ENCODE data around the gene NKD2.

The NKD2 gene

DNA sequence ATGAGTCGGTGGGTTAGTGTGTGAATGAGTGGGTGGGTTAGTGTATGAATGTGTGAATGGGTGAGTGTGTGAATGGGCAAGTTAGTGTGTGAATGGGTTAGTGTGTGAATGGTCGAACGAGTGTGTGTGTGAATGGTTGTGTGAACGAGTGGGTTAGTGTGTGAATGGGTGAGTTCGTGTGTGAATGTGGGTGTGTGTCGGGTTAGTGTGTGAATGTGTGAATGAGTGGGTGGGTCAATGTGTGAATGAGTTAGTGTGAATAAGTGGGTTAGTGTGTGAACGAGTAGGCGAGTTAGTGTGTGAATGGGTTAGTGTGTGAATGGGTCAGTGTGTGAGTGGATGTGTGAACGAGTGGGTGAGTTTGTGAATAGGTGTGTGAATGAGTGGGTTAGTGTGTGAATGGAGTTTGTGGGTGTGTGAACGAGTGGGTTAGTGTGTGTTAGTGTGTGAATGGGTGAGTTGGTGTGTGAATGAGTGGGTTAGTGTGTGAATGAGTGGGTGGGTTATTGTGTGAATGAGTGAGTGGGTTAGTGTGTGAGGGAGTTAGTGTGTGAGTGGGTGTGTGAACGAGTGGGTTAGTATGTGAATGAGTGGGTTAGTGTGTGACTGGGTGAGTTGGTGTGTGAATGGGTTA lies 38.8 kb downstream of the NKD2 start:
- DNase-seq, result no peak

DNA sequence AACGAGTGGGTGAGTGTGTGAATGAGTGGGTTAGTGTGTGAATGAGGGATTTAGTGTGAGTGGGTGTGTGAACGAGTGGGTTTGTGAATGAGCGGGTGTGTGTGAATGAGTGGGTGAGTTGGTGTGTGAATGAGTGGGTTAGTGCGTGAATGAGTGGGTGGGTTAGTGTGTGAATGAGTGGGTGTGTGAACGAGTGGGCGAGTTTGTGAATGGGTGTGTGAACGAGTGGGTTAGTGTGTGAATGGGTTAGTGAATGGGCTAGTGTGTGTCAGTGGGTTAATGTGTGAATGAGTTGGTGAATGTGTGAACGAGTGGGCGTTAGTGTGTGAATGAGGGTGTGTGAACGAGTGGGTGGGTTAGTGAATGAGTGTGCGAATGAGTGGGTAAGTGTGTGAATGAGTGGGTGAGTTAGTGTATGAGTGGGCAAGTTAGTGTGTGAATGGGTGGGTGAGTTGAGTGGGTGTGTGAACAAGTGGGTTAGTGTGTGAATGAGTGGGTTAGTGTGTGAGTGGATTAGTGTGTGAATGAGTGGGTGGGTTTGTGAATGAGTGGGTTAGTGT lies 39.6 kb downstream of the NKD2 start:
- DNase-seq, result no peak

DNA sequence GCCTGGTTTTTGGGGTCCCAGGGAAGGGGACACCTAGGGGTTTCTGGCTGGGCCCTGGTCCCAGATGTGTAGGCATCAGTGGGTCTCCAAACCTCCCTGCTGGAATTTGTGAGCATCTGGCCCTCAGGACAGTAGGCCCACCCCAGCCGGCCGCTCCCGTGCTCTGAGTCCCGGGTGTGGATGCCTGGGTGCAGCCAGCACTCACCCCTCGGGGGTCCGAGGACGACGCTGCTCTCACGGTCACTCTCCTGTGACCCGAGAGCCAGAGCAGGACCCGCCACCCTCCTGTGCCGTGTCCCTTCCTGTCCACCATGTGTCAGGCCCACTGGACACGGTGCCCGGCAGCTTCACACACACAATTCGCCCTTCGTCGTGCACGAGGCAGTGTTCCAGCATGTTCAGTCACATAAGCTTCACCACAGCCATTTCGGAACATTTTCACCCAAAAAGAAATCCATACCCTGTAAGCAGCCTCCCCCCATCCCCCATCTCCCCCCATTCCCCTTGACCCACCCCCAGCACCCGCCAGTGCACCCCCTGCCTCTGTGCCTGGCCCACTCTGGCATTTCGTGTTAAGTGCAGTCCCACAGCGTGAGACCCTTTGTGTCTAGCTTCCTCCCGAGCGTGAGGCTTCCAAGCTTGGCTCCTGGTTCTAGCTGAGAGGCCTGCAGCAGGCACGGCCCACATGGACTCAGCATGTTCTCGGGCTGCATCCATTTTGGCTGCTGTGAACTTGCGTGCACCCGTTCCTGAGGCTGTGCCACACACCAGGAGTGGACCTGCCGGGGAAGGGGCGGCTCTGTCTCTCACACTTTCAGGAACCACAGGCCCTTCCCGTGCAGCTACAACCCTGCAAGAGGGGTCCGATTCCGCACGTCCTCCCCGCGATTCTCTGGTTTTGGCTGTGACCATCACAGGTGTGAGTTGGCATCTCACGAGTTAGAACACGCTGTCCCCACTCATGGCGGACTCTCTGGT lies 40.5 kb downstream of the NKD2 start:
- DNase-seq, result no peak

DNA sequence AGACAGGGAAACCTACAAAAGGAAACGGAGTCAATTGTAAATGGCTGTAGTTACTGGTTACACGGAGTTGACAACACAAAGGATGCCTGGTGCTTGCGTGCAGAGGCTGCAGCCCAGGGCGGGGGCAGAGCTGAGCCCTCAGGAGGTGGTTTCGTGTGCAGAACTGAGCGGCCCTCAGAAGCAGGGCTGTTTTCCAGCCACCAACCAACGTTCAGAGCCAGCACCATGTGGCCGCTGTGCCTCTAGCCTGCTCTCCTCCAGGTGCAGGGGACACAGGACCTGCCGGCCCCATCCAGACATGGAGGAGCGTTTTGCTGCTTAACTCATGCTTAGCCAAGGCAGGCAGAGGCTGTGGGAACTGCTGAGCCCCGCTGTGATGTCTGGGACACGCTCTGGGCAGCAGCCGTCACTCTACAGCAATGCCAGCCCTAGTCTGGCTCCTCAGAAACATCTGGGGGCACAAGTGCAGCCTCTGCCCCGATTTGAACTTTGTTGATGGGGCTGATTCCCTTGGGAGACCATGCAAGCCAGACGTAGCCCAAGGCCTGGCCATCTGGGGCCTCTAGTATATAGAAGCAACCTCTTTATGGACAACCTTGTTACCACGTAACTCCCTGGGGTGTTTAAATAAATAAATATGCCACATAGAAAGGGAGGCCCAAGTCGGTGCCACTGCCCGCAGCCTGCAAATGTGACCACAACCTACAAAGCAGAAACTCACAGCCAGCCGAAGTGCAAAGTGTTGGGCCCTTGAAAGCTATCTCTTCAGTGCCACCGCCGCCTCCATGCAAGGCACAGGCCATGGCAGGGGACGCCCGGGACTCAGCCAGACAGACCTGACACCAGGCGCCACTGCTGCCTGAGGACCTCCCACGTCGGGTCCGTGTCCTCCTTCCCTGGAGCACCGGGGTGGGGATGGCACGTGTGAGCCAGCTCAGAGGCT lies 42.1 kb downstream of the NKD2 start:
- no peak for DNase-seq

DNA sequence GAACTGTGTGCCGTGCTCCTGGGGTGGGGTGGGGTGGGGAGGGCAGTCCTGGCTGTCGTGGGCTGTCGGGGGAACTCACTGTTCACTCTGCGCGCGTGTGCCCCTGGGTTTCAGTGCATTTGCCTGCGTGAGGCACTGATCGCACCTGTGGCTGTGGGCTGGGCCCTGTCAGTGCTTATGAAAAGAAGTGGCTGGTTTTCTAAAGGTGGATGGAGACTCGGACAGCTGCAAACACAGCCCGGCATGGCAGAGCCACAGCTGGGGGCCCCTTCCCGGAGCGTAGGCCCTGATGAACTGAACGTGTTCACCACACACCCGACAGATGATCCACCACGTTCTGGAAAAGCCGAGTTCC lies 42.7 kb downstream of the NKD2 start:
- no peak for DNase-seq

DNA sequence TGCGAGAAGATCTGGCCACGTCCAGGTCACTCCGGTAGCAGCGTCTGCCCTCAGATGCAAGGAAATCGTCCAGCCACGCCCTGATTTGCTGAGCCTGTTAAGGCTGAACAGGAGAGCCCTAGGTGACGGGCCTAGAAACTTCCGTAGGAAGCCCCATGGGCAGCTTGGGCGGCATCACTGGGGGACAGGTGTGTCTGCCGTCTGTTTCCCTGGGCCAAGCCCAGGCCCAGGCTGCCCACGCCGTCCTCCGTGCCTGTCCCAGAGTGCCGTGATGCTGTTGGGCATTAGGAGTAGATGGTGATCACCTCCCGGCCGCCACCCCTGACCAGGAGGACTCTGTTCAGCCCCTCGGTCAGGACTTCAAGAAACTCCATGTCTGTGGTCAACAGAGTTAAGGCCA lies 43.5 kb downstream of the NKD2 start:
- DNase-seq, result no peak

DNA sequence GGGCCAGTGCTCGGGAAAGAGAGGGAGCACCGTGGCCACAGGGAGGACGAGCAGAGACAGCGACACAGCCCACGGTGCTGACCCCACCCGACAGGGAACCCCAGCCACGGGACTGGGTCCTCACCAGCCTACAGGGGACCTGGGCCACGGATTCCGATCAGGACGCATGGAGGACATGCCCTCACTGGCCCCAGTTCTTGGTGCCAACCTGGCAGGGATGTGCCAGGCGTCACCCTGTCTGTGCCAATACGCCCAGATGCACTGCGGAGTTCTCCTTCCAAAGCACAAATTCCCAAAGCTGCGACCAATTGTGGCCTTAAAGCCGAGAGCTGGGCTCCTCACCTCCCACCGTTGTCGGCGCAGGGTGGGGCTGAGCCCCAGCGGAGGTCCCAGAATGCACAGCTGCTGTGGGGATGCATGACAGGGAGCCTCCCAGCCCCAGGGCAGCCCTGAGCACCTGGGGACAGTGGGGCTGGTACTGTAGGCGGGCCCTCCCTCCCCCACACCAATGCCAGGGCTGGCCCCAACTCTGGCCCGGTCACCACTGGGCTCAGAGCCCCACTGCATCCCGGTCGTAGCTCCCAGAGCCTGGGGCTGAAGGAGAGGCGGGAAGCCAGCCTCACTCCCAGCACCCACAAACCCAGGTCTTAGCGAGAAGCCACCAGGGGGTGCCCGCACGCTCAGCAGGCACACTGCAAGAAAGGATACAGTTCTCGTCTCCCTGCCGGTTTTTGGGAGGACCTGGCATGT lies 44.2 kb downstream of the NKD2 start:
- DNase-seq, result no peak

DNA sequence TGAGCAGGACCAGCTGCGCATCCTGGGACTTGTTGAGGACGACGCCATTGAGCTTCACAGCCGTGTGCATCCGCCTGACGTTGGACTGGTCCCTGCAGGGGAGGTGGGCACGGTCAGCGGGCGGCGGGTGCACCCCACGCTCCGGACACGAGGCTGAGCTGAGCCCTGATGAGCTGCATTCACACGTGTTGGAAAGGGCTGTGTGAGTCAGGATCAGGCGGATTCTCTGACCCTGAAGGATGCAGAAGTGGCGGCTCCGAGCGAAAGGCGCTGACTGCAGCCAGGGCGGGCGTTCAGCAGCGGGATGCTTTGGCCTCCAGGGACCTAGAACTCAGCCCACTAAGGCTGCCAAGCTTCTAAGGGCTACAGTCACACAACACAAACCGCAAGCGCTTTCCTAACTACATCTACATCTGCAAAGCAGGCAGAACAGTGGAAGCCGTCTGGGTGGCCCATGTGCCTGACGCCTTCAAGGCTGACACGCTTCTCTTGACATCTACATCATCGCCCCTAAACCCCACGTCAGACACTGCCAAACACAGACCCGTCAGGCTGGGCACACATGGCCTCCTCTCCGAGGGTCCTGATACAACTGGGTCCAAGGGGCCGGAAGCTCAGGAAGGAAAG lies 44.9 kb downstream of the NKD2 start:
- DNase-seq, result no peak

DNA sequence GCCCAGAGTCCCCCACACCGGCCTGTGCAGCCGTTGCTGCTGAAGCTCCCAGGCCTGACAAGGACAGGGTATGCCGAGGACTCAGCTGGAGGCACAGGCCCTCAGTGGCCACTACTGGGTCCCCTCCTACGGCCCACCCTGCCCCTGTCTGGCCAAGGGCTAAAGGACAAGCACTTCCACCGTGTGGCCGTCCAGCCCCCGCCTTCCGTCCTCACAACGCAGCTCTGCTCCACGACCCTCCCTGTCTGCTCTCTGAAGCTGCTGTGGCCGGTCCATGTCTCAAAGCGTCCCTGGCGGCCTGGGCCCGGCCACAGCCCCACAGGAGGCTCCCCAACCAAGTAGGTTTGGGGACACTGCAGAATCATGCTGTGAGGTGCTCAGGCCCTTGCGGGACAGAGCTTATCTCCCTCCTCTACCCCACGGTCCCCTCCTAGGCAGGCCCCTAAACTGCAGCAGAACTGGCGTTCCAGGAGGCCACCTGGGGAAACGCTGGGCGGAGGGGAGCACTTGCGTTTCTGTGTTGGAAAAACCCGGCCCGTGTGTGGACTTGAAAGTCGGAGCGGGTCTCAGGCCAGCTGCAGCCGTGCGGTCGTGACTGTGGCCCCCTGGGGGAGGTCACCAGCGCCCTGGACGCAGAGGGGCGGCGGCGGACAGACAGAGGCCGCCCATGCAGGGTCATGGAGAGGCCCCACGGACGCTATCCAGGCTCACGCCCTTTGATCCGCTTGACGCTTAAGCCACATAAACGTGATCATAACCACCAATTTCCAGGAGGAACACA lies 45.6 kb downstream of the NKD2 start:
- no peak for DNase-seq

DNA sequence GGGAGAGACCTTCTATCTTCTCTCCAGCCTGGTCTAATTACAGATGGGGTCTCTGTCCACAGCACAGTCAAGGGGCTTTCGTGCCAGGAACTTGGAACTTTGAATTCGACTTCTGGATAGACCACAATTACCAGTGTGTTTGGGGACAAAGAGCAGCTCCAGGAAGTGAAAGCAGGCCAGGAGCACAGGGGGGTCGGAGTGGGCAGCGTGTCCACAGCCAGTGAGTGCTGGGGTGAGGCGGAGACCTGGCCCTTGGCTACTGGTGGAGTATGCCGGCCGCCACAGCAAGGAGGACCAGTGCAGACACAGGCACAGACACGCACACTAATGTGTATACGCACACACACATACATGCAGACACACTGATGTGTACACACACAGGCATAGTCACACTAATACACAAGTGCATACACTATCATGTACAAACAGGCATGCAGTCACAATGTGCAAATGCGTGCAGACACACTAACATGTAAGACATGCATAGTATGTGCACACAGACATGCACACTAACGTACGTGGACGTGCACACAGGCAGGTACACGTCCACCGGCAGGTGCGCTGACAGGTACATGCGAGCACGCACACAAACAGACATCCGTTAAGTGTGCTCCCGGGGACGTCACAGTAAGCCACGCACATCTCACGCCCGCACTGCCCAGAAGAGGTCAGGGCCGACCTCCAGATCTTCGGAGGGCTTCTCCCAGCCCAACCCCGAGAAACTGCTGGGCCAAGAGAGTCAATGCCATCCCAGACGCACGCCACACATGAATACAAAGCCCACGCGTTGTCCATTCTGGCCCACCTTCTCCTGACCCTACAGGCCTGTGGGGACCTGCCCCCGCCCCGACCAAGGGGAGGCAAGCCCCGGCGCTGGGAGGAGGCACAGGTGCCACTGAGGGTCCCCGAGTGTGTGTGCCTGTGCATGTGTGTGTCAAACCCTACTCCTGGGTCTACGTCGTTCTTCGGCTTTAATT lies 46.5 kb downstream of the NKD2 start:
- DNase-seq, result no peak

DNA sequence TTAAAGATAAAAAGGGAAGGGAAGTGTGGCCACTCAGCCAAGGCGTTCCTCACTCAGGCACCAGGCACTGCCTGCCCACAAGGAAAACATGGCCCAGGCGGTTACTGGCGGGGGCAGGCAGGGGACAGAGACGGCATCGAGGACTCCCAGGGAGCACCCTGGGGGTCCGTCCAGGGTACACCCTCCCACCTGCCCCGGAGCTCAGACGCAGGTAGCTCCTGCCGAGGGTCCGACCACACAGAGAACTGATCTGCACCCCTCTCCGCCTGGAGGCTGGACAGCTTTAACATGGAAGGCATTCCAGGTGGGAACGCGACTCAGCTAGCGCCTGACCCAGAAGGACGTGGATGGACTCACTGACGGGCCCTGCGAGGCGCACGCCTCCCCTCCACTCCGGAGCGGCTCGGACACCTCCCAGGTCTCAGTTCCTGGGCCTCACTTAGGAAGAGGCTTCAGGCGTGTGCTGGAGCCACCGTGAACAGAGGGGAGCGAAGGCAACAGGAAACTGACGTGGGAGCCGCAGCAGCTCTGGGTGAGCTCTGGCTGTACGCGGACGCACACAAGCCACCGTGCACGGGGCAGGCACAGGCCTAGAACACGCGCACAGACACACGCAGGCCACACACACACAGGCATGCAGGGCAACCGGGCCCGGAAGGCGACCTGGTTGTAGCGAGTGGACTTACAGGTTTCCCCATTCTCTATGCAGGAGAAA lies 47.5 kb downstream of the NKD2 start:
- no peak for DNase-seq

DNA sequence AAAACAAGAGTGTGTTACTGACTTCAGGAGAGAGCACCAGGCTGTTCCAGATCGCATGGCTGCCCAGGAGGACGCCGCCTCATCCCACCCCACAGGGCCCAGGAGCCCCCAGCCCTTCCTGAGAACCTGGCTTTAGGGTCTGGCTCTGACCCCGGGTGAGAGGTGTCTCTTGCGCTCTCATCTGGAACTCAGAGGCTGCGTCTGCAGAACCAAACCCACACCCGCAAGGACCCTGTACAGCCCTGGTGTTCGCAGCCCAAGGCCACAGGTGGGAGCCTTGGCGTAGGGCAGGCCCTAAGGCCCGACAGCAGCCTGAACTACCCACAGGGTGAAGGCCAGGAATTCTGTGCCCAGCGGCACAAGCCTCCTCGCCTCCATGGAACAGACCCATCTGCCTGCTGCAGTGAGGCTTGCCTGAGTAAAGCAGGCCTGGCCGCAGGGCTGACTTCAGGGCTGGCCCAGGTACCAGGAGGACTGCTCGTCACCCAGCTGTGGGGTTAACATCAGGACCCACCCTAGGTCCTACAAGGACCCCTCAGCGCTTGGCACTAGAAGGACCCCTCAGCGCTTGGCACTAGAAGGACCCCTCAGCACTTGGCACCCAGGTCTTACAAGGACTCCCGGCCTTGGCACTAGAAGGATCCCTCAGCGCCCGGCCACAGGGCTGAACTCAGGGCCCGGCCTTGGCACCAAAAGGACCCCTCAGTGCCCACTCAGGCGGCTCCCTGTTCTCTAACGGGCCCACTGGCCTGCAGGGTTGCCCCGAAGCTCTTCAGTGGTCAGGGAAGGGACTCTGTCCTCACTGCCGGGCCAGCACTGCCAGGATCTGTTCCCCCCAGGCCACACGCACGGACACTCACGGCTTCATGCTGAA lies 48.2 kb downstream of the NKD2 start:
- DNase-seq, result no peak

DNA sequence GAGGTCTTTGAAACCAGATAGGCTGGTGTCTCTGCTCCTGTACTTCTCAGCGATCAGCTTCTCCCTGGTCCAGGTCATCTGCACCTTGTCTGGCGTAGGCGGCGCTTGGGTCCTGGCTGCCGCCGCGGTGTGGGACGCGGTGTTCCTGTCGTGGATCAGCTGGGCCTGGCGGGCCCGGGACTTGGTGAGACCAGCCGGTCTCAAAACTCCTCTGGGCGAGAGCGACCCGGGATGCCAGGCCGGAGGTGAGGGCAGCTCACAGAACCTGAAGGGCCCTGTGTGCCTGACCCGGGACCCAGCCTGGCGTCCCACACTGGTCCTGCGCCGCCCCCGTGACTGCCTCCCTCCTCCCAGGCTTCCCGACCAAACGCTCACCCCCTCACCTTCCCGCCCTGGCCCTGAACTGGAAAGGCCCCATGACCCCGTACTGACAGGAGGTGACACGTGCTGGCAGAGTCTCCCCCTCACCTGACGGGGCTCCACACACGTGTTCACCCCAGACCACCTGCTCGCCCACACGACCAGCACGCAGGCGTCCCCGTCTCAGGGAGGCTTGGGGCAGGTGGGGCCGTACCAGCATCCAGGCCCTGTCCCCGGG lies 49.0 kb downstream of the NKD2 start:
- no peak for DNase-seq

DNA sequence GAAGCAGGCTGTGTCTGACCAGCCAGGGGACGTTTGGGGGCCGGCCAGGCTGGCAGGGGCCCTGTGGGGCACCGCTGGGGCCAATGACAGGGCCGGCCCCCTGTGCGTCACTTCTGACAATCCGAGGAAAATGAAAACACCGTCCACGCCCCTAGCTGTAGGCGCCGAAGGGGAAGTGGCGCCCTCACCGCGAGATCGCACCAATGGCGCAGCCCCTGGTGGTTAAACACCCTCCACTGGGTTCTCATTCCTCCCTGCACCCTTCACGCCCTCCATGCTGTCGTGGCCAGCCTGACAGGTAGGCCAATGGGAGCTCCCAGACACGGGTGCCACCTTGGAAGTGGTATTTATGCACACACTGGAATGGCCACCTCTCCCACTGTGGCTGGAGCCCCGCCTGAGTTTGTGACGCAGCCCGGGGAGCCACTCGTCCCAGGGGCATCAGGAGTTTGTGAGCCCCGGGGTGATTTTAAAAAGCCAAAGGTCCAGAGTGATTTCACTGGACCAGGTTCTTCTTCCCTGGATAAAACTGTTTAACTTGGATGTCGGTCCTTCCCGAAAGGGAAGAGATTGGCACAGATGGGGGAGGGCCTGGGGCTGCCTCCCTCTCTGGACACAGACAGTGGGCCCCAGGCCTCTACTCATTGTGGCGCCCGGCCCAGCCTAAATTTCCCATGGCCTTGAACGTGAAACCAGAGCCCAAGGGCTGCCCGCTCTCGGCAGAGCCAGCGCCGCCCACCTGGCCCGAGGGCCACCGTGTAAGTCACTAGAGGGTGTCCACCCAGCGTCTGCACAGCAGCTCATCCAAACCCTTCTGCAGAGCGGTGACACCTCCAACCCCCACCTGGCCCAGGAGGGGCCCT lies 49.7 kb downstream of the NKD2 start:
- no peak for DNase-seq

DNA sequence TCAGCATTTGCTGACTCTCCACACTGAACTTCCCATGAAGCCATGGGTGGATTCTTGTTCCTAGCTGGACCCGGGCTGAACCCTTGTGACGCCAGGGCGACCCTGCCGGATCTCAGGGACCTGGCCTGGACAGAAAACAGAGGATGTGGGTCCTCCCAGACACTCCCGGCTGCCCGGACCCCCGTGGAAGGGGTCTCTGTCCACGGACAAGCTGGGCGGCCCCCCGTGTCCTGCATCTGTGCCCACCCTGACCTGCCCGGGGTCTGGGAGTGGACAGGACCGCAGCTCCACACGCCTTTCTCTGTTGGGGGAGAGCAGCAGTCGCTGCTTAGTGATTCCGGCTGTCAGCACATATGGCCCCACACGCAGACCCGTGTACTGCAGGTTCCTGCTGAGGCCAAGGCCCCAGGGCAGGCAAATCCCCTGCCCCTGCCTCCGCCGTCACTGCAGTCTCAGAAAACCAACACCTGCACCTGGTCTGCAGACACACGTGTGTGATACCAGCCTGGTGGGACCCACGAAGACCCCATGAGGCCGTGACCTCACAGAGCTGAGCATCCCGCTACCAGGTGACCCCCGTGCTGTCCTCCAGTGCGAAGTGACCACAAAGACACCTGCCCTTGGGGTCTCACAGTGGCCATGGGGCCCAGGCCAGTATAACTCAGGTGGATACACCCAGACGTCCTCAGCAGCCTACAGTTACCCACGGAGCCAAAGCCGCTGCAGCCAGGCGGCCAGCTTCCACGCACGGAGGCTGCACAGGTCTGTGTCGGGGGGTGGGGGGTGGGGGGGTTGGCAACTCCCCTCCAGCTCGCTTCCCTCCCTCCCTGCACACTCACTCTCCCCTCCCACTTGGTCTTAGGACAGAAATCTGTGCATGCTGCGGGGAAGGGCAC lies 50.6 kb downstream of the NKD2 start:
- no peak for DNase-seq
